Choroid plexus epithelial cell (primary cell): ENCODE measurements around the gene TICRR.
"Not testable (repeated sequence)": the region's sequence is repeated elsewhere in the genome, so short reads cannot be mapped to it uniquely, and the experiment has no call there.

Experiments
- DNase-seq: peaks from one replicate; pipeline ENCODE4 v3.0.0-alpha.2; 2010; ENCODE audit warnings: low read depth
- H3K4me3 ChIP-seq: 2 replicates; pipeline ENCODE4 v1.5.1; 2011; ENCODE audit warnings: low read depth, mild to moderate bottlenecking, control low read depth, low read length, moderate library complexity
- TF ChIP-seq, protein P1 (sequence below): conservative IDR thresholded peaks from 2 replicates; pipeline ENCODE4 v1.5.1; 2011; ENCODE audit warnings: low read depth, mild to moderate bottlenecking, control low read depth, inconsistent platforms, low read length, moderate library complexity

TICRR gene

DNA sequence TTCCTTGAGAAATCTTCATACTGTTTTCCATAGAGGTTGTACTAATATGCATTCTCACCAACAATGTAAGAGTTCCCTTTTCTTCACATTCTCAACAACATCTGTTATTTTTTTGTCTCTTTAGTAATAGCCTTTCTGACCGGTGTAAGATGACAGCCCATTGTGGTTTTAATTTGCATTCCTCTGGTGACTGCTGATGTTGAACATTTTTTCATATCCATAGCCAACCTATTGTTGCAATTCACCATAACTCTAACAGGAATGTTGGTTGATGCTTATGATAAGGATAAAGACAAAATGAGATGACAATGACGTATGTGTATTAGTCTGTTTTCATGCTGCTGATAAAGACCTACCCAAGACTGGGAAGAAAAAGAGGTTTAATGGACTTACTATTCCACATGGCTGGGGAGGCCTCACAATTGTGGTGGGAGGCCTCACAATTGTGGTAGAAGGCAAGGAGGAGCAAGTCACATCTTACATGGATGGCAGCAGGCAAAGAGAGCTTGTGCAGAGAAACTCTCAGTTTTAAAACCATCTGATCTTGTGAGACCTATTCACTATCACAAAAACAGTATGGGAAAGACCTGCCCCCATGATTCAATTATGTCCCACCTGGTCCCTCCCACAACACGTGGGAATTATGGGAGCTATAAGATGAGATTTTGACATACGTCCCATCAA lies 41.3 kb upstream of the TICRR start:
- DNase-seq, result peak; percentile 47
- TF ChIP-seq, protein P1, sequence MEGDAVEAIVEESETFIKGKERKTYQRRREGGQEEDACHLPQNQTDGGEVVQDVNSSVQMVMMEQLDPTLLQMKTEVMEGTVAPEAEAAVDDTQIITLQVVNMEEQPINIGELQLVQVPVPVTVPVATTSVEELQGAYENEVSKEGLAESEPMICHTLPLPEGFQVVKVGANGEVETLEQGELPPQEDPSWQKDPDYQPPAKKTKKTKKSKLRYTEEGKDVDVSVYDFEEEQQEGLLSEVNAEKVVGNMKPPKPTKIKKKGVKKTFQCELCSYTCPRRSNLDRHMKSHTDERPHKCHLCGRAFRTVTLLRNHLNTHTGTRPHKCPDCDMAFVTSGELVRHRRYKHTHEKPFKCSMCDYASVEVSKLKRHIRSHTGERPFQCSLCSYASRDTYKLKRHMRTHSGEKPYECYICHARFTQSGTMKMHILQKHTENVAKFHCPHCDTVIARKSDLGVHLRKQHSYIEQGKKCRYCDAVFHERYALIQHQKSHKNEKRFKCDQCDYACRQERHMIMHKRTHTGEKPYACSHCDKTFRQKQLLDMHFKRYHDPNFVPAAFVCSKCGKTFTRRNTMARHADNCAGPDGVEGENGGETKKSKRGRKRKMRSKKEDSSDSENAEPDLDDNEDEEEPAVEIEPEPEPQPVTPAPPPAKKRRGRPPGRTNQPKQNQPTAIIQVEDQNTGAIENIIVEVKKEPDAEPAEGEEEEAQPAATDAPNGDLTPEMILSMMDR, result no peak
- H3K4me3 ChIP-seq, result no peak overlapping the region

DNA sequence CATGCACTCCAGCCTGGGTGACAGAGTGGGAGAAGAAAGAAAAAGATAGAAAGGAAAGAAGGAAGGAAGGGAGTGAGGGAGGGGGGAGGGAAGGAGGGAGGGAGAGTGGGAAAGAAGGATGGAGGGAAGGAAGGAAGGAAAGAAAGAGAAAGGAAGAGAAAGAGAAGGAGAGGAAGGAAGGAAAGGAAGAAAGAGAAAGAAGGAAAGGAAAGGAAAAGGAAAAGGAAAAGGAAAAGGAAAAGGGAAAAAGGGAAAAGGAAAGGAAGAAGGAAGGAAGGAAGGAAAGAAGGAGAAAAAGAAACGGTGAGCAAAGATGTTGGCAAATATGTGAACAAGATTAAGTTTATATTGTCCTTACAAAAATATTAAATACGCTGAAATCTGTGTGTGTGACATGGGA lies 36.2 kb upstream of the TICRR start:
- H3K4me3 ChIP-seq, result no peak overlapping the region
- no peak for DNase-seq
- TF ChIP-seq, protein P1, result no peak

- H3K4me3 ChIP-seq, result no peak overlapping the region
- TF ChIP-seq, protein P1, result no peak
- DNase-seq, result no peak
Measured at GRCh38 chr15:89542369-89542768, 32.9 kb upstream of the TICRR start.

DNA sequence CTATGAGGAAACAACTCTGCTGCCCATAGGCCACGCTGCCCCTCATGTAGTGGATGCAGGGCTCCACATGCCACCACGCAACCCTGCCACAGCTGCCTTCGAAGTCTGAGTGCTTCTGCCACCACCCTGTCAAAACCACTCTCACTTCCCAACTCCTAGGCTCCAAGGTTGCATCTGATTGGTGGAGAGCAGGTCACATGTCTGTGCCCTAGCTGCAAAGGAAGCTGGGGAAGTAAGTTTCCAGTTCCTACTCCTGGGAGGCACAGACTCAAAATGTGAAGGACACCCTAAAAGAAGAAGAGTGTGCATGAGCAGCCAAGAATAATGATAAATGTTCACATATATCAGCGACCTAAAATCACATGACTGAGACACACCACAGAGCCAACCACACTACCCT lies 31.9 kb upstream of the TICRR start:
- no peak for DNase-seq
- H3K4me3 ChIP-seq, result no peak overlapping the region
- TF ChIP-seq, protein P1, result no peak

- not testable (repeated sequence) for DNase-seq, H3K4me3 ChIP-seq
Measured at GRCh38 chr15:89549138-89549537, 26.1 kb upstream of the TICRR start.

DNA sequence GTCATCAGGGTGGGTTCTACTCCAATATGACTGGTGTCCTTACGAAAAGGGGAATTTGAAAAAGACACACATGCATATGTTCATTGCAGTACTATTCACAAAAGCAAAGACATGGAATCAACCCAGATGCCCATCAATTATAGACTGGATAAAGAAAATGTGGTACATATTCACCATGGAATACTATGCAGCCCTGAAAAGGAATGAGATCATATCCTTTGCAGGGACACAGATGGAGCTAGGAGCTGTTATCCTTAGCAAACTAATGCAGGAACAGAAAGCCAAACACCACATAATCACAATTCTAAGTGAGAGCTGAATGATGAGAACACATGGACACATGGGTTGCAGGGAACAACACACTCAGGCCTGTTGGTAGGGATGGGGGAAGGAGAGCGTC lies 24.8 kb upstream of the TICRR start:
- no peak for DNase-seq
- TF ChIP-seq, protein P1, result no peak
- no peak overlapping the region for H3K4me3 ChIP-seq

- TF ChIP-seq, protein P1, result no peak
- peak; percentile 17 for DNase-seq
- H3K4me3 ChIP-seq, result no peak overlapping the region
Measured at GRCh38 chr15:89551550-89551949, 23.7 kb upstream of the TICRR start.

GRCh38 chr15:89553632-89554031 lies 21.6 kb upstream of the TICRR start:
- TF ChIP-seq, protein P1, result no peak
- no peak overlapping the region for H3K4me3 ChIP-seq
- DNase-seq, result no peak
